Right ventricle myocardium superior (tissue), 1 donor: ENCODE results near the gene MISFA. TPM values are rescaled to one million over a fixed set of nuclear protein-coding genes. Genes with fewer than 3 reads are reported as not detected.

Experiments used
- total RNA-seq: library from RNA; stranded (reverse); fragmentation: NEBNext Ultra II Directional; extraction: Animal tissue kit (Norgen Biotek cat#: 25700); gene quantifications from one replicate; pipeline ENCODE4 v1.2.1, GENCODE V29; 2021
- donor health status: DM: no; HTN: yes; CAD: no; lungs with severe emphysema.

Gene MISFA
- total RNA-seq, 1 donor from 2014 or later = 13.3 TPM

Other genes with a start within 250 kb of the MISFA start
- 302 TPM for gene LDHA, start 205.2 kb upstream of the MISFA start, total RNA-seq
- gene LDHC, start 187.5 kb upstream of the MISFA start, total RNA-seq = not detected
- not detected for gene LDHAL6A, start 143.9 kb upstream of the MISFA start, total RNA-seq
- 56.2 TPM for gene TSG101, start 72.8 kb upstream of the MISFA start, total RNA-seq
- 19.3 TPM for gene UEVLD, start 11.1 kb upstream of the MISFA start, total RNA-seq
- gene SPTY2D1, start 34.6 kb downstream of the MISFA start, total RNA-seq = 8.2 TPM
- gene TMEM86A, start 99.0 kb downstream of the MISFA start, total RNA-seq = 4.3 TPM
- 0.86 TPM for gene IGSF22, start 126.4 kb downstream of the MISFA start, total RNA-seq
- gene PTPN5, start 192.0 kb downstream of the MISFA start, total RNA-seq = 1.0 TPM